ENCODE measurements around the gene ILKAP.
A peak's percentile ranks its signal among the peaks of the same experiment; 100 is the strongest.

The ILKAP gene

DNA sequence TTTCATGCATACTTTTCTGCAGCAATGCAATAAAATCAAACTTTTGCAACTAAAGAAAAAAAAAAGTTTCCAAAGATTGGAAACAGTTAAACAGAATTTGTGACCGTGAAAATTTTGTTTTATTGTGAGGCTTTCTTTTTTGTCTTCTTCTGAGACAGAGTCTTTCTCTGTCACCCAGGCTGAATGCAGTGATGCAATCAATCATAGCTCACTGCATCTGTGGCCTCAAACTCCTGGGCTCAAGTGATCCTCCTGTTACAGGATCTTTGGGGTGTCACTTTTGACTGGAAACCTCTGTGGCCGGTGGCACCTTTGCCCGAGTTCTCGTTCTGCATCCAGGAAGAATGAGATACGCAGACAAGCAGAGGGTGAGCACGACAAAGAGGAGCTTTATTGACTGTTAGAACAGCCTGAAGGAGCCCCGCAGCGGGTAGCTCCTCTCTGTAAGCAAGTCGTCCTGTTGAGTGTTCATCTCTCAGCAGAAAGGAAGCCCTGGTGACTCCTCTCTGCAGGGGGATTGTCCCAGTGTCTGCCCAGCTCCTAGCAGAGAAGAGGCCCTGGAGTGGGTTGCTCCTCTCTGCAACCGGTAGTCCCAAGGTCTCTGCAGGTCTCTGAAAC, 16.9 kb upstream of the ILKAP start:
- H3K4me3 ChIP-seq (ENCODE audit: low read depth, low read length): no peak overlapping the region
- TF ChIP-seq, protein P1, sequence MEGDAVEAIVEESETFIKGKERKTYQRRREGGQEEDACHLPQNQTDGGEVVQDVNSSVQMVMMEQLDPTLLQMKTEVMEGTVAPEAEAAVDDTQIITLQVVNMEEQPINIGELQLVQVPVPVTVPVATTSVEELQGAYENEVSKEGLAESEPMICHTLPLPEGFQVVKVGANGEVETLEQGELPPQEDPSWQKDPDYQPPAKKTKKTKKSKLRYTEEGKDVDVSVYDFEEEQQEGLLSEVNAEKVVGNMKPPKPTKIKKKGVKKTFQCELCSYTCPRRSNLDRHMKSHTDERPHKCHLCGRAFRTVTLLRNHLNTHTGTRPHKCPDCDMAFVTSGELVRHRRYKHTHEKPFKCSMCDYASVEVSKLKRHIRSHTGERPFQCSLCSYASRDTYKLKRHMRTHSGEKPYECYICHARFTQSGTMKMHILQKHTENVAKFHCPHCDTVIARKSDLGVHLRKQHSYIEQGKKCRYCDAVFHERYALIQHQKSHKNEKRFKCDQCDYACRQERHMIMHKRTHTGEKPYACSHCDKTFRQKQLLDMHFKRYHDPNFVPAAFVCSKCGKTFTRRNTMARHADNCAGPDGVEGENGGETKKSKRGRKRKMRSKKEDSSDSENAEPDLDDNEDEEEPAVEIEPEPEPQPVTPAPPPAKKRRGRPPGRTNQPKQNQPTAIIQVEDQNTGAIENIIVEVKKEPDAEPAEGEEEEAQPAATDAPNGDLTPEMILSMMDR (IDR thresholded peaks at IDR 0.05; ENCODE audit: low read depth, low read length): no peak

GRCh38 chr2:238216651-238217184, 13.2 kb upstream of the ILKAP start:
- TF ChIP-seq, protein P1 (IDR thresholded peaks at IDR 0.05; ENCODE audit: low read depth, low read length): no peak
- H3K4me3 ChIP-seq (ENCODE audit: low read depth, low read length): no peak overlapping the region

DNA sequence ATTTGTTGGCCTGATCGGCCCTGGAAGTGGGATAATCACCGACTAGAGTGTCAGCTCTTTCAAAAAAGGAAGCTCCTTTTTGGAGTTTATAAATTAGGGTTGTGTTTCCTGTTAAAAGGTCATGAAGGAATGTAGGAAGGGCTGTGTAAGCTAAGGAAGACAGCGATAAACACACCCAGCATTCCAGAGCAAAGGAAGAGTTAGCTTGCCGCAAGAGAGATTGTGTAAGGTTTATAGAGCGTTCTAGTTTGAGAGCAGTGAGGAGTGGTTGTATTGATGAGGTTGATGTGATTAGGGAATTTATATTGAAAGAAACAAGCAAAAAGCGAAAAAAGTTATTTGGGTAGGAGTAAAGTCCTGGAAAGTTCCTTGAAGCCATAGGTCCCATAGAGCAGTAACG, 3.5 kb upstream of the ILKAP start:
- H3K4me3 ChIP-seq (ENCODE audit: low read depth, low read length): no peak overlapping the region
- TF ChIP-seq, protein P1 (IDR thresholded peaks at IDR 0.05; ENCODE audit: low read depth, low read length): no peak

- TF ChIP-seq, protein P1 (IDR thresholded peaks at IDR 0.05; ENCODE audit: low read depth, low read length): no peak
- peak overlapping the region; percentile 43 for H3K4me3 ChIP-seq (ENCODE audit: low read depth, low read length)
Measured at GRCh38 chr2:238203973-238204683, 633 bp upstream of the ILKAP start.

DNA sequence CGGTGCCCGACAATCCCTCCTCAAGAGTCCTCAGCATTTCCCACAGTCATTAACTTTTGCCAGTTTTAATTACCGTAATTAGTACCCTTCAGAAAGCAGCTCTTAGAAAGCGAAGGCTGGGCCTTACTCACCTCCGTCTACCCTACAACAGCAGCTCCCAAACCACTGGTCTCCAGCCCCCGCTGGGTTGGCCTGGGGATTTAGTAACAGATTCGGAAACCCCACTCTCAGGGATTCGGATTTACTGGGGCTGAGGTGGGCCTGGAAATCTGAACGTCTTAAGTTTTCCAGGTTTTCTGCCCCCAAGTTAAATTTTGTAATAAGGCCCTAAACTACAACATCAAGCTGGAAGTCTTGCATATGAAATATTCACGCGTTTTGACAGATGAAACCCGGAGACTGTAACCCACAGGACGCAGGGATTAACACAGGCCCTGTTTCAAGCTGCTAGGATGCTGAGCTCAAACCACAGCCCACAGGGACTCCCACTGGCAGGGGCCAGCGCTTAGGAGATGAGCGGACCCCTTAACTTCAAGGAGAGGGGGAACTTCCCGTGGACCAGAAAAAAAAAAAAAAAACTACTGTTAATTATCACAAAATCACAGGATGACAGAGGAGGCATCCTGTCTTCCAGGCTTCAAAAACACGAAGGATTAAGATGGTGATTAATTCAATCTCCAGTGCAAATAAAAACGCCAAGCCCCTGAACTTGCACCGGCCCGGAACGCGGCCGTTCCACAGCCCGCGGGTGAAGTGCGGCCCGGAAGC, 985 bp downstream of the ILKAP start:
- TF ChIP-seq, protein P1 (IDR thresholded peaks at IDR 0.05; ENCODE audit: low read depth, low read length): no peak

GRCh38 chr2:238190445-238190844, 13.1 kb downstream of the ILKAP start:
- no peak overlapping the region for H3K4me3 ChIP-seq (ENCODE audit: low read depth, low read length)
- TF ChIP-seq, protein P1 (IDR thresholded peaks at IDR 0.05; ENCODE audit: low read depth, low read length): no peak

More for the DNA sequence above, 985 bp downstream of the ILKAP start:
- peak overlapping the region; percentile 79 for H3K4me3 ChIP-seq (ENCODE audit: low read depth, low read length)

Data from WI38 (cell line).